Activated B cell treated with CpG ODN at 0.5 μM for 24 hours (primary cell): Measurements from ENCODE around the gene DRAM1. TPM values are rescaled to one million over a fixed set of nuclear protein-coding genes. Genes with fewer than 3 reads are reported as not detected.
"Not testable (repeated sequence)": the region's sequence is repeated elsewhere in the genome, so short reads cannot be mapped to it uniquely, and the experiment has no call there.

ENCODE experiments used
- ATAC-seq: fragments of 200-7000 bp; cut with Tn5 transposase; one replicate; pipeline ENCODE4 v1.10.0; 2021; ENCODE audit warnings: low read depth, mild to moderate bottlenecking, moderate library complexity
- CTCF ChIA-PET: fragments of 350-600 bp; sonication (Branson Sonifier 250); formaldehyde crosslinking; loops from one replicate; lab custom pipeline; 2021; ENCODE audit warnings: antibody characterized with exemption; lab: Charles Lee
- POLR2A ChIA-PET: fragments of 350-600 bp; sonication (Branson Sonifier 250); formaldehyde crosslinking; loops from one replicate; lab custom pipeline; 2021; ENCODE audit warnings: antibody characterized with exemption; lab: Charles Lee
- DNase-seq: peaks from one replicate; pipeline ENCODE4 v3.0.0; 2022
- H3K27ac Mint-ChIP-seq: one replicate; pipeline ENCODE4 v1.8.0; 2020; ENCODE audit warnings: mixed read lengths
- H3K27me3 Mint-ChIP-seq: one replicate; pipeline ENCODE4 v1.8.0; 2021; ENCODE audit warnings: mixed read lengths
- H3K36me3 Mint-ChIP-seq: one replicate; pipeline ENCODE4 v1.8.0; 2021; ENCODE audit warnings: low read depth, mixed read lengths
- H3K4me1 Mint-ChIP-seq: one replicate; pipeline ENCODE4 v1.8.0; 2021; ENCODE audit warnings: mixed read lengths
- H3K4me3 Mint-ChIP-seq: one replicate; pipeline ENCODE4 v1.8.0; 2020; ENCODE audit warnings: mild to moderate bottlenecking, mixed read lengths
- H3K9me3 Mint-ChIP-seq: one replicate; pipeline ENCODE4 v1.8.0; 2020; ENCODE audit warnings: mixed read lengths
- CTCF ChIP-seq: fragments of 200-600 bp; IDR thresholded peaks from one replicate; pipeline ENCODE4 v1.8.0; 2022; ENCODE audit warnings: antibody characterized with exemption, mild to moderate bottlenecking
- intact Hi-C: fragments of 100-400 bp; cut with micrococcal nuclease; formaldehyde crosslinking; loops from one replicate; pipeline ENCODE4 v1.15.1; 2024
- total RNA-seq: library from RNA; stranded (reverse); gene quantifications from 2 replicates; pipeline ENCODE4 v1.2.3, GENCODE V29; 2022

The DRAM1 gene
- total RNA-seq, 1 donor from 2014 or later = 11.5 TPM

- TF ChIP-seq CTCF = no peak
- Mint-ChIP-seq H3K9me3 (no peaks in the 10 kb centered on the region), H3K36me3 (peaks cover 9% of the 10 kb centered on the region), H3K27me3 (no peaks in the 10 kb centered on the region), H3K27ac (no peak overlapping the region), H3K4me1 (peaks cover 17% of the 10 kb centered on the region), H3K4me3 (no peak overlapping the region)
- intact Hi-C loops = no loop called here
- ATAC-seq (no peak), DNase-seq (no peak)
- ChIA-PET POLR2A (no interaction called here), CTCF (interaction anchor here (1.6 kb wide), 1 partner anchor 40 kb away, joined by 3 read pairs; no protein-coding TSS in a partner anchor)
These were observed 3.4 kb downstream of the DRAM1 start for GRCh38 chr12:101880769-101881168.

- H3K4me1 Mint-ChIP-seq = peaks cover 17% of the 10 kb centered on the region
- ChIA-PET POLR2A (no interaction called here), CTCF (interaction anchor here (1.6 kb wide), 1 partner anchor 41 kb away, joined by 3 read pairs; no protein-coding TSS in a partner anchor)
- no peak for DNase-seq
- no peak for TF ChIP-seq CTCF
- H3K9me3 Mint-ChIP-seq = no peaks in the 10 kb centered on the region
- H3K27me3 Mint-ChIP-seq = no peaks in the 10 kb centered on the region
- ATAC-seq = no peak
- intact Hi-C loops = no loop called here
- no peak overlapping the region for H3K27ac Mint-ChIP-seq
- H3K36me3 Mint-ChIP-seq = peaks cover 9% of the 10 kb centered on the region
- H3K4me3 Mint-ChIP-seq = peak overlapping the region; percentile 0
These were observed 3.8 kb downstream of the DRAM1 start for GRCh38 chr12:101881228-101881627.

GRCh38 chr12:101884174-101884573 is 6.8 kb downstream of the DRAM1 start:
- TF ChIP-seq CTCF = no peak
- Mint-ChIP-seq H3K27ac (no peak overlapping the region), H3K4me1 (peaks cover 8% of the 10 kb centered on the region), H3K36me3 (peaks cover 5% of the 10 kb centered on the region), H3K4me3 (no peak overlapping the region), H3K27me3 (no peaks in the 10 kb centered on the region), H3K9me3 (no peaks in the 10 kb centered on the region)
- ATAC-seq = no peak
- ChIA-PET CTCF (no interaction called here), POLR2A (interaction anchor here (0.7 kb wide), 1 partner anchor 11 kb away, joined by 8 read pairs; no protein-coding TSS in a partner anchor)
- no peak for DNase-seq
- intact Hi-C loops = no loop called here

- DNase-seq, H3K4me3 Mint-ChIP-seq, H3K4me1 Mint-ChIP-seq, H3K27ac Mint-ChIP-seq, H3K36me3 Mint-ChIP-seq, ATAC-seq, H3K9me3 Mint-ChIP-seq, H3K27me3 Mint-ChIP-seq, CTCF ChIA-PET, intact Hi-C loops: not testable (repeated sequence)
- POLR2A ChIA-PET = interaction anchor here (0.6 to 0.7 kb wide), 2 partner anchors 12 to 936 kb away, joined by 6 to 8 read pairs; no protein-coding TSS in a partner anchor
These were observed 7.5 kb downstream of the DRAM1 start for GRCh38 chr12:101884781-101885340.

- H3K9me3 Mint-ChIP-seq = no peaks in the 10 kb centered on the region
- no peak for TF ChIP-seq CTCF
- DNase-seq (no peak), ATAC-seq (no peak)
- intact Hi-C loops = no loop called here
- CTCF ChIA-PET = no interaction called here
- no peaks in the 10 kb centered on the region for H3K27me3 Mint-ChIP-seq
- no peak overlapping the region for H3K27ac Mint-ChIP-seq
- POLR2A ChIA-PET = no interaction called here
- no peak overlapping the region for H3K4me3 Mint-ChIP-seq
- peaks cover 9% of the 10 kb centered on the region for H3K4me1 Mint-ChIP-seq
- peaks cover 5% of the 10 kb centered on the region for H3K36me3 Mint-ChIP-seq
These were observed 8.7 kb downstream of the DRAM1 start for GRCh38 chr12:101885912-101886561.
